Measurements from ENCODE around the gene NUAK2.

DNA sequence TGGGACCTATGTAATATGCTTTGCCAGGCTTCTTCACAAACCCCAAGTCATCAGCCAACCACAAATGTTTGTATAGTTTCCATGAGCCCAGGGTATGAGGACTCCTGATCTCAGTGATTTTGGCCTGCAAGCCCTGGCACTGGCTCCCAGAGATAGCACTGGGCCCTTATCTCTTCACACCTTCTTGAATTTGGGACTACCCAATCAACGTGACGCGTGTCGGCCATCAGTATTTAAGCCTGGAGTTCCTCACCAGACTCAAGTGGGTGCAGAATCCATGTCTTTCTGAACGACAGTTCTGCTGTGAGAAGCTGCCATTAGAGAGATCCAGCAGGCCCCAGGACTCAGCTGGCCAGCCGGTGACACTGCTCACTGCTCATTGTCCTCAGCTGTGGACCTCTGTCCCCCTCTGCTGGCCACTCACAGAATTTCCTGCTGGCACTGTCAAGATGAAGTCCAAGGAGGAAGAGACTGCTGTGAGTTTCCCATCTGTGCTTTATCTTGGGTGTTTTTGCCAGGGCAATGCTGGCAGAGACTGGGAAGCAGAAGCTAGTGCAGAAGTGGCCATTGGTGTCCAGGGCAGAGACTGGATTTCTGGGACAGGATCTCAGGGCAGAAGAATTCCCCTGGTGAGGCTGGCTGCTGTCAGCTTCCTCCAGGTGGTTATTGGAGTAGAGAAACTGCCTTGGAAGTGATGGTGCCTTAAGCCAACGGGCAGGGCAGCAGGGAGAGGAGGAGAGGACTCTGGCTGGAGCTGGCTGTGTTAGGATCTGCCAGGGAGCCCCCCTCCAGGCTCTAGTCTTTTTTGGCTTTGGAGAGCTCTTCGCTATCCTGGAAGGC is 65.4 kb downstream of the NUAK2 start:
- TF ChIP-seq EP300 (IDR thresholded peaks at IDR 0.05) (no peak), POLR2A (IDR thresholded peaks at IDR 0.05) (no peak)

Data from suprapubic skin (tissue), 2 donors.